Retinal pigment epithelial cell (primary cell): Measurements from ENCODE around the gene GRIN2A.
A peak's percentile ranks its signal among the peaks of the same experiment; 100 is the strongest.

Source experiments
- DNase-seq: peaks from one replicate; pipeline ENCODE4 v3.0.0-alpha.2; 2010; ENCODE audit warnings: low read depth
- H3K4me3 ChIP-seq: 2 replicates; pipeline ENCODE4 v1.5.1; 2011; ENCODE audit warnings: mild to moderate bottlenecking, low read length, control low read depth, moderate library complexity
- CTCF ChIP-seq: conservative IDR thresholded peaks from 2 replicates; pipeline ENCODE4 v1.5.1; 2011; ENCODE audit warnings: low read depth, low read length, control low read depth, inconsistent platforms

GRIN2A gene

DNA sequence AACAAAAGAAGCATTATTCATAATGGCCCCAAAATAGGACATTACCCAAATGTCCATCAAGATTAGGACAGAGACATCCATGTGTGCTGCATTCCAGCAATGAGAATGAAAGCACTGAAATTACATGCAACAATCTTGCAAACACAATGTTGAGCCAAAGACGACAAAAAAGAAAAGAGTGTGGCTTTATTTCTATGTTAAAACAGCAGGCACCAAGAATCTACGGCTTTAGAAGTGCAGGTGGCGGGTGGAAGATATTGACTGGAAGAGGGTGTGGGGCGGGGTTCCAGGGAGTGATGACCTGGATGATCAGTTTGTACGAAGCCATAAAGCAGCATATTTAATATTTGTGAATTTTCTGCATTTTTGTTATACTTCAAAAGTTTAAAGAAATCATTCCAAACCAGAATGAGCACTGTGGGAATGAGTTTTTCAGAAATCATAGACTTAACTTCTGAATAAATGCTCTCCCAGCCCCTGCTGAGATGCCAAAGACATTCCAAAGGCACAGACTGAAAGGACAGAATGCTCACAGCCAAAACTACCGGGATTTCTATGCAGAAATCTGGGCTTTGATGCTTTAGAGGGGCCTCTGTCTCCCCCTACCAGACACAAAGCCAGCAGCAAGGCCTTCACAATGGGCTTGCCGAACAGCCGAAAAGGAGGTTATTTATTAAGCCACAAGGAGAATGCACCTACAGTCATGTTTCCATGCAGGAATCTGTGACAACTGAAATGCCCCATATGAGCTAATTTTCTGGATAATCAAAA, 361.6 kb downstream of the GRIN2A start:
- peak; percentile 72 for TF ChIP-seq CTCF
- DNase-seq: peak; percentile 40
- H3K4me3 ChIP-seq: no peak overlapping the region

GRCh38 chr16:9818702-9819101, 363.5 kb downstream of the GRIN2A start:
- no peak overlapping the region for H3K4me3 ChIP-seq
- no peak for DNase-seq
- no peak for TF ChIP-seq CTCF

GRCh38 chr16:9817586-9817985, 364.6 kb downstream of the GRIN2A start:
- H3K4me3 ChIP-seq: no peak overlapping the region
- no peak for TF ChIP-seq CTCF
- no peak for DNase-seq

GRCh38 chr16:9816644-9817043, 365.6 kb downstream of the GRIN2A start:
- no peak for TF ChIP-seq CTCF
- H3K4me3 ChIP-seq: no peak overlapping the region
- no peak for DNase-seq

DNA sequence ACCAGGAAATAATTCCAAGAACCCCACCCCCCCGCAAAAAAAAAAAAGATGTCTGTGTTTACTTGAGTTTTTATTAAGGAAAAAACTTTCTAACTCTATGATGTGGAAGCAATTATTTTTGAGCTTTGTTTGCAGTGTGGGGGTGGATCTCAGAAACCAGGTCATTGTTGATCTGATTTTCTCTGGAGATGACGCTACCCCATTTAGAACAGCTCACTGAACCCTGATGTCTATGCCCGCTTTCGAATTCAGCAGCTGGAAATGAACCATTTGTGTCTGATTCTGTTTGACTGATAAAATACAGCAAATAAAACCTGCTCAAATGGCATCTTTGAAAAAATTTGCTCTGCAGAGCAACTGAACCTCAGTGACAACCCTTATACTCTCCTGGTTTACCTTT, 368.6 kb downstream of the GRIN2A start:
- no peak overlapping the region for H3K4me3 ChIP-seq
- no peak for DNase-seq
- no peak for TF ChIP-seq CTCF

- DNase-seq: no peak
- H3K4me3 ChIP-seq: no peak overlapping the region
- no peak for TF ChIP-seq CTCF
Observed at GRCh38 chr16:9808210-9808609, 374.0 kb downstream of the GRIN2A start.

- no peak for DNase-seq
- no peak overlapping the region for H3K4me3 ChIP-seq
- no peak for TF ChIP-seq CTCF
Observed at GRCh38 chr16:9807302-9807701, 374.9 kb downstream of the GRIN2A start.
